A673 (cell line): ENCODE results near the gene METTL24. TPM values are rescaled to one million over a fixed set of nuclear protein-coding genes. Genes with fewer than 3 reads are reported as not detected.

Source experiments
- BruUV-seq: library from RNA; stranded (reverse); fragments of 400-500 nt; replicated peaks from 2 replicates; lab custom pipeline; 2021; lab: Mats Ljungman, UMichigan
- CTCF ChIA-PET: fragments of 300-600 bp; sonication (Branson Sonifier 250); formaldehyde crosslinking; loops from one replicate; lab custom pipeline; 2022; ENCODE audit warnings: antibody characterized with exemption; lab: Charles Lee
- POLR2A ChIA-PET: fragments of 300-600 bp; sonication (Branson Sonifier 250); formaldehyde crosslinking; loops from one replicate; lab custom pipeline; 2022; ENCODE audit warnings: antibody characterized with exemption; ENCODE audit not compliant: low non-redundant PET; lab: Charles Lee
- DNase-seq: peaks from one replicate; pipeline ENCODE4 v3.0.0-alpha.2; 2015; ENCODE audit warnings: low spot score
- H3K27ac ChIP-seq: fragments of 200-600 bp; sonication (generic); 2 replicates; pipeline ENCODE4 v1.5.1; 2016; ENCODE audit warnings: mixed run types, low read depth, mild to moderate bottlenecking, mixed read lengths, antibody characterized with exemption, low read length; ENCODE audit not compliant: poor library complexity, severe bottlenecking
- H3K27me3 ChIP-seq: fragments of 200-600 bp; sonication (generic); replicated peaks from 2 replicates; pipeline ENCODE4 v1.6.1; 2017; ENCODE audit warnings: mixed run types, low read depth, mild to moderate bottlenecking, mixed read lengths, antibody characterized with exemption, low read length; ENCODE audit not compliant: insufficient read depth, poor library complexity
- H3K36me3 ChIP-seq: fragments of 200-600 bp; sonication (generic); 2 replicates; pipeline ENCODE4 v1.6.1; 2016; ENCODE audit warnings: mixed run types, mild to moderate bottlenecking, mixed read lengths, antibody characterized with exemption, low read length; ENCODE audit not compliant: insufficient read depth, poor library complexity, severe bottlenecking
- H3K4me1 ChIP-seq: fragments of 200-600 bp; sonication (generic); 2 replicates; pipeline ENCODE4 v1.6.1; 2017; ENCODE audit warnings: mixed run types, mild to moderate bottlenecking, mixed read lengths, antibody characterized with exemption, low read length; ENCODE audit not compliant: insufficient read depth, poor library complexity, severe bottlenecking
- H3K4me3 ChIP-seq: fragments of 200-600 bp; sonication (generic); 2 replicates; pipeline ENCODE4 v1.5.1; 2016; ENCODE audit warnings: low read depth, mixed run types, mild to moderate bottlenecking, mixed read lengths, low read length; ENCODE audit not compliant: poor library complexity, severe bottlenecking
- H3K9me3 ChIP-seq: fragments of 200-600 bp; sonication (generic); 2 replicates; pipeline ENCODE4 v1.6.1; 2016; ENCODE audit warnings: mixed run types, low read depth, mild to moderate bottlenecking, mixed read lengths, antibody characterized with exemption, low read length; ENCODE audit not compliant: poor library complexity, severe bottlenecking
- EZH2 ChIP-seq: fragments of 200-600 bp; sonication (generic); IDR thresholded peaks from 2 replicates; pipeline ENCODE4 v1.6.1; 2017; ENCODE audit warnings: borderline replicate concordance, low read depth, mild to moderate bottlenecking, mixed read lengths, antibody characterized with exemption, low read length; ENCODE audit not compliant: poor library complexity, severe bottlenecking
- intact Hi-C: fragments of 100-400 bp; cut with micrococcal nuclease; formaldehyde crosslinking; loops from one replicate; pipeline ENCODE4 v1.10.0; 2022; ENCODE audit not compliant: unreplicated experiment
- total RNA-seq: library from RNA; stranded (reverse); gene quantifications from 2 replicates; pipeline ENCODE4 v1.2.3, GENCODE V29; 2021
- TF ChIP-seq, protein P1 (sequence below): fragments of 300-800, 200-600 bp; sonication (generic); conservative IDR thresholded peaks from 2 replicates; pipeline ENCODE4 v1.5.1; 2017; ENCODE audit warnings: low read depth, mild to moderate bottlenecking, antibody characterized with exemption, low read length, moderate library complexity, mixed read lengths

The METTL24 gene
- total RNA-seq, 1 experiment from 2014 or later = 6.4 TPM

DNA sequence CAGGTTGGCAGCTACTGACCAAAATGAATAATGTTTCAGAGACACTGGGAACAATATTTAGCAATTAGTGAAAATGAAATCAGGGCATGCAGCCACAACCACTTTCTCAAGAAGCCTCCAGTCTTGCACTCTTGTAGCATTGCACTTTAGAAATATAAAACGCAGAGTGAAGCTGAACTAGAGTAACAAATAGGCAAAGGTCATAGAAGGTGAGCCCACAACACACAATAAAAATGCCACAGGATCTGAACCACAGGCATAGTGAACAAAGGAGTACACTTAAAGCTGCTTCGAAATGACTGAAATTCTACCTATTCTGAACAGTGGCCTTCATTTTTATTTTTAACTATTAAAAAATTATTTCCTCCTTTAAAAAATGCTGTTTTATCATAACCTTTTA is 32.3 kb upstream of the METTL24 start:
- Histone ChIP-seq H3K27me3 (no peaks in the 10 kb centered on the region), H3K9me3 (no peaks in the 10 kb centered on the region), H3K4me1 (peaks cover 57% of the 10 kb centered on the region), H3K27ac (peak overlapping the region; percentile 22), H3K4me3 (no peak overlapping the region), H3K36me3 (no peaks in the 10 kb centered on the region)
- POLR2A ChIA-PET = no interaction called here
- TF ChIP-seq EZH2 = no peak
- TF ChIP-seq, protein P1, sequence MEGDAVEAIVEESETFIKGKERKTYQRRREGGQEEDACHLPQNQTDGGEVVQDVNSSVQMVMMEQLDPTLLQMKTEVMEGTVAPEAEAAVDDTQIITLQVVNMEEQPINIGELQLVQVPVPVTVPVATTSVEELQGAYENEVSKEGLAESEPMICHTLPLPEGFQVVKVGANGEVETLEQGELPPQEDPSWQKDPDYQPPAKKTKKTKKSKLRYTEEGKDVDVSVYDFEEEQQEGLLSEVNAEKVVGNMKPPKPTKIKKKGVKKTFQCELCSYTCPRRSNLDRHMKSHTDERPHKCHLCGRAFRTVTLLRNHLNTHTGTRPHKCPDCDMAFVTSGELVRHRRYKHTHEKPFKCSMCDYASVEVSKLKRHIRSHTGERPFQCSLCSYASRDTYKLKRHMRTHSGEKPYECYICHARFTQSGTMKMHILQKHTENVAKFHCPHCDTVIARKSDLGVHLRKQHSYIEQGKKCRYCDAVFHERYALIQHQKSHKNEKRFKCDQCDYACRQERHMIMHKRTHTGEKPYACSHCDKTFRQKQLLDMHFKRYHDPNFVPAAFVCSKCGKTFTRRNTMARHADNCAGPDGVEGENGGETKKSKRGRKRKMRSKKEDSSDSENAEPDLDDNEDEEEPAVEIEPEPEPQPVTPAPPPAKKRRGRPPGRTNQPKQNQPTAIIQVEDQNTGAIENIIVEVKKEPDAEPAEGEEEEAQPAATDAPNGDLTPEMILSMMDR = no peak
- BruUV-seq = no TSS peak
- intact Hi-C loops = loop anchor here (2.0 kb wide), 2 partner anchors 336 to 864 kb away; no protein-coding TSS in a partner anchor
- no peak for DNase-seq
- CTCF ChIA-PET = interaction anchor here (0.7 to 0.8 kb wide), 2 partner anchors 351 to 445 kb away, joined by 3 to 6 read pairs; no protein-coding TSS in a partner anchor

DNA sequence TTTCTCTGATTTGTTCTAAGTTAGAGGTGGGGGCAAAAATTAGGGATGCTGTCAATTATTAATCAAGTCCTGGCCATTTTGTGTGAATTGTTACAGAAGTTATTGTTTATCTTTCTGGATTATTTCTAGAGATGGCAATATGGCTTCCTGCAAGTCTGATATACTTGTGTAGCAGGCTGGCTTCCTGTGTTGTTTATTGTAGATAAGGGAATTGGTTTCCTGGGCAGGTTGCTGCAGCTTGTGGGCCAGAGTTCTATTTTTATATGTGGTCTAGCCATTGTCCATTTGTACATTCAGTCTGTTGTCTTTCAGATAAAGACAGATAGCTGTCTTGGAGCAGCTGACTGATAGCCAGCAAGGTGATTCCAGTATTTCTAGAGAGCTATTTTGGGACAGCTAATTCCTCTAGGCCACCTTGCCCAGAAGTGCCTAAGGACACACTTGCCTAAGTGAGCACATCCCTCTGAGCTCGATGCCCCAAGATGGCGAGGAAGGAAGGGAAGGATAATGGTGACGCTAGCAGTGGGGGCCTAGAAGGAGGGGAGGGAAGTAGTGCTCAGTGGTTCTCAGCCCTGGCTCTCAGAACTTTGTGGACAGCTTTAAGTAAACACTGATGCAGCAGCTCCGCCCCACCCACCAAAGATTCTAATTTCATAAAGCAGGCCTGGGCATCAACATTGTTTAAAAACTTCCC is 31.7 kb upstream of the METTL24 start:
- intact Hi-C loops = loop anchor here (1.0 to 2.0 kb wide), 4 partner anchors 93 to 863 kb away; no protein-coding TSS in a partner anchor
- no peaks in the 10 kb centered on the region for H3K36me3 ChIP-seq
- H3K27me3 ChIP-seq = no peaks in the 10 kb centered on the region
- no peaks in the 10 kb centered on the region for H3K9me3 ChIP-seq
- no peak overlapping the region for H3K4me3 ChIP-seq
- DNase-seq = no peak
- no TSS peak for BruUV-seq
- CTCF ChIA-PET = interaction anchor here (0.8 to 1.3 kb wide), 2 partner anchors 215 to 350 kb away, joined by 3 to 6 read pairs; no protein-coding TSS in a partner anchor
- POLR2A ChIA-PET = no interaction called here
- TF ChIP-seq, protein P1 = no peak
- TF ChIP-seq EZH2 = no peak
- peak overlapping the region; percentile 22 for H3K27ac ChIP-seq
- peaks cover 57% of the 10 kb centered on the region for H3K4me1 ChIP-seq

GRCh38 chr6:110387986-110388385 is 29.8 kb upstream of the METTL24 start:
- ChIA-PET POLR2A (interaction anchor here (0.6 kb wide), 1 partner anchor 298 kb away, joined by 3 read pairs; no protein-coding TSS in a partner anchor), CTCF (no interaction called here)
- no peak overlapping the region for H3K4me3 ChIP-seq

More at GRCh38 chr6:110387986-110388385, 29.8 kb upstream of the METTL24 start:
- intact Hi-C loops = loop anchor here (2.0 kb wide), 1 partner anchor 91 kb away; no protein-coding TSS in a partner anchor
- no peaks in the 10 kb centered on the region for H3K36me3 ChIP-seq
- H3K27ac ChIP-seq = peak overlapping the region; percentile 51
- peaks cover 57% of the 10 kb centered on the region for H3K4me1 ChIP-seq
- H3K9me3 ChIP-seq = no peaks in the 10 kb centered on the region
- no peaks in the 10 kb centered on the region for H3K27me3 ChIP-seq
- DNase-seq = peak; percentile 60
- TF ChIP-seq EZH2 = no peak
- TF ChIP-seq, protein P1 = no peak
- BruUV-seq = no TSS peak
